CD14-positive monocyte (primary cell): ENCODE results near the gene PHF21B. TPM values are rescaled to one million over a fixed set of nuclear protein-coding genes. Genes with fewer than 3 reads are reported as not detected.
"Not testable (repeated sequence)": the region's sequence is repeated elsewhere in the genome, so short reads cannot be mapped to it uniquely, and the experiment has no call there.

Source experiments
- DNase-seq, 3 donors: peaks; one replicate each; pipeline ENCODE4 v3.0.0-alpha.2; 2011 to 2022
- H2AFZ ChIP-seq: 2 replicates; pipeline ENCODE4 v1.6.0; 2012; ENCODE audit warnings: mild to moderate bottlenecking, low read depth, low read length, inconsistent platforms; ENCODE audit not compliant: insufficient read depth, poor library complexity, severe bottlenecking
- H3K27ac ChIP-seq, 2 donors: 1 replicate in 1 of 2; 2 replicates in 1 of 2; pipeline ENCODE4 v1.5.1; 2012 to 2013; ENCODE audit warnings: low read length in 2 of 2, control low read depth in 1 of 2, inconsistent platforms in 1 of 2, low read depth in 1 of 2, mild to moderate bottlenecking in 1 of 2
- H3K27me3 ChIP-seq, 2 donors: one replicate each; pipeline versions ENCODE4 v1.6.0 to v1.6.1; 2011 to 2013; ENCODE audit warnings: low read length in 2 of 2; ENCODE audit not compliant: control insufficient read depth in 2 of 2, insufficient read depth in 2 of 2
- H3K36me3 ChIP-seq, 2 donors: replicated peaks in 1 of 2; 1 replicate in 1 of 2; 2 replicates in 1 of 2; pipeline versions ENCODE4 v1.5.1 to v1.6.1; 2012 to 2013; ENCODE audit warnings: low read length in 2 of 2, control low read depth in 1 of 2, inconsistent platforms in 1 of 2, mild to moderate bottlenecking in 1 of 2; ENCODE audit not compliant: insufficient read depth in 2 of 2, control insufficient read depth in 1 of 2
- H3K4me1 ChIP-seq, 2 donors: 1 replicate in 1 of 2; 2 replicates in 1 of 2; pipeline versions ENCODE4 v1.5.1 to v1.6.1; 2012 to 2013; ENCODE audit warnings: low read length in 2 of 2, control low read depth in 1 of 2, inconsistent platforms in 1 of 2, mild to moderate bottlenecking in 1 of 2, moderate library complexity in 1 of 2; ENCODE audit not compliant: insufficient read depth in 2 of 2, control insufficient read depth in 1 of 2
- H3K4me2 ChIP-seq: replicated peaks from 2 replicates; pipeline ENCODE3; 2012; ENCODE audit warnings: low read length, moderate library complexity, mild to moderate bottlenecking; ENCODE audit not compliant: poor library complexity, severe bottlenecking; ENCODE audit errors: extremely low read depth
- H3K4me3 ChIP-seq, 3 experiments: fragments of 200-600 bp in 1 of 3; sonication (generic) in 1 of 3; replicated peaks in 1 of 3; 1 replicate in 2 of 3; 2 replicates in 1 of 3; pipeline ENCODE4 v1.5.1; 2011 to 2013; ENCODE audit warnings: low read length in 3 of 3, mild to moderate bottlenecking in 3 of 3, control low read depth in 2 of 3, low read depth in 2 of 3, inconsistent platforms in 1 of 3, moderate library complexity in 1 of 3
- H3K79me2 ChIP-seq: 2 replicates; pipeline ENCODE4 v1.6.0; 2012; ENCODE audit warnings: mild to moderate bottlenecking, control low read depth, inconsistent platforms, low read length, moderate library complexity; ENCODE audit not compliant: insufficient read depth
- H3K9ac ChIP-seq: 2 replicates; pipeline ENCODE4 v1.6.0; 2017; ENCODE audit warnings: low read length, mild to moderate bottlenecking; ENCODE audit not compliant: insufficient read depth, poor library complexity, severe bottlenecking
- H3K9me3 ChIP-seq, 2 donors: replicated peaks in 1 of 2; 1 replicate in 1 of 2; 2 replicates in 1 of 2; pipeline versions ENCODE4 v1.5.1 to v1.6.1; 2012 to 2013; ENCODE audit warnings: low read length in 2 of 2, control low read depth in 1 of 2; ENCODE audit not compliant: control insufficient read depth in 1 of 2, insufficient read depth in 1 of 2
- H4K20me1 ChIP-seq: 2 replicates; pipeline ENCODE4 v1.6.0; 2012; ENCODE audit warnings: mild to moderate bottlenecking, low read length, control low read depth, moderate library complexity; ENCODE audit not compliant: insufficient read depth
- H3K27ac Mint-ChIP-seq, 7 donors: one replicate each; pipeline ENCODE4 v1.8.0; 2020; ENCODE audit warnings: mild to moderate bottlenecking in 7 of 7, mixed read lengths in 7 of 7, moderate library complexity in 6 of 7, inconsistent platforms in 2 of 7
- H3K27me3 Mint-ChIP-seq, 3 donors: one replicate each; pipeline ENCODE4 v1.8.0; 2021 to 2022; ENCODE audit warnings: low read depth in 3 of 3, mild to moderate bottlenecking in 3 of 3, mixed read lengths in 3 of 3, moderate library complexity in 3 of 3, inconsistent platforms in 1 of 3
- H3K36me3 Mint-ChIP-seq, 2 donors: one replicate each; pipeline ENCODE4 v1.8.0; 2020; ENCODE audit warnings: mixed read lengths in 2 of 2, inconsistent platforms in 1 of 2, mild to moderate bottlenecking in 1 of 2
- H3K4me1 Mint-ChIP-seq: one replicate; pipeline ENCODE4 v1.8.0; 2020; ENCODE audit warnings: mild to moderate bottlenecking, mixed read lengths
- H3K4me3 Mint-ChIP-seq, 2 donors: one replicate each; pipeline ENCODE4 v1.8.0; 2020; ENCODE audit warnings: mild to moderate bottlenecking in 2 of 2, mixed read lengths in 2 of 2, moderate library complexity in 1 of 2
- H3K9me3 Mint-ChIP-seq, 7 donors: one replicate each; pipeline ENCODE4 v1.8.0; 2020 to 2022; ENCODE audit warnings: mixed read lengths in 7 of 7, mild to moderate bottlenecking in 6 of 7, moderate library complexity in 6 of 7, inconsistent platforms in 2 of 7
- CTCF ChIP-seq: fragments of 200-600 bp; IDR thresholded peaks from one replicate; pipeline ENCODE4 v1.8.0; 2022; ENCODE audit warnings: antibody characterized with exemption, mild to moderate bottlenecking
- WGBS: methylation state at CpG from one replicate; pipeline ENCODE4 v1.1.5; 2013; ENCODE audit warnings: missing lambda C conversion rate; ENCODE audit not compliant: insufficient coverage; 5-methylcytosine and 5-hydroxymethylcytosine counted together
- intact Hi-C, 2 donors: fragments of 100-400 bp; cut with micrococcal nuclease; formaldehyde crosslinking; loops; one replicate each; pipeline versions ENCODE4 v1.15.0 to v1.15.1; 2023
- polyA plus RNA-seq, 3 donors: library from polyadenylated mRNA; depleted of rRNA in 1 of 3; unstranded in 2 of 3; stranded (reverse) in 1 of 3; fragments of 300-500 nt in 2 of 3; fragments of >200 nt in 1 of 3; fragmentation: Illumina TruSeq in 2 of 3; gene quantifications; 1 replicate in 2 of 3; 2 replicates in 1 of 3; pipeline ENCODE4 v1.2.3, GENCODE V29; 2012 to 2021

The PHF21B gene
- polyA plus RNA-seq, 3 donors: not detected

DNA sequence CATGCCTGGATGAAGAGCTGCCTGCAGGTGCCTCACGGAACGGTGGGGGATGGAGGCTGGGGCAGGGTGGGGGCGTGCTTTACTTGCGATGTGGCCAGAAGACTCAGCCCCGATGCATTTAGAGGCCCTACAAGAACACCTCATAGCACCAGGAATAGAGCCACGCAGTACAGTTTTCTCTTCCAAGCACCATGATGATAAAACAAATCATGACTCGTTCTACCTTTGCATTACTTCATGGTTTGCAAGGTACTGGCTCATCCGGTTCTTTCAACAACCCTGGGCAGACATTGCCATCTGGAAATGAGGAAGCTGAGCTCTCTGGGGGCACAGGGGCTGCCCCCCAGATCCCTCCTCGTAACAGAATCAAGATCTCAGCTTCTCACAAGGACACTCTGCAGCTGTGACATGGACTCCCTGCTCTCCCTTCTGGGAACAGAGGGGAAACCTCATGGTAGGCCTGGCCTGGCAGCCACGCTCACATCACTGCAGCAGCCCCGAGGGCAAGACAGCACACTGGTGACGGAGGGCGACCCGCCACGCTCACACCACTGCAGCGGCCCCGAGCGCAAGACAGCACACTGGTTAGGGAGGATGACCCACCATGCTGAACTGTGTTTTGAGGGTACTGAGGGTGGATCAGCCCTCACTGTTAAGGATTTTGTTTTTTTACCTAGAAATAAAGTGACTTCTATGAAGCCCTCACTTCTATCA is 46.9 kb downstream of the PHF21B start:
- no peaks in the 10 kb centered on the region for H3K4me1 Mint-ChIP-seq
- Histone ChIP-seq H4K20me1 (no peaks in the 10 kb centered on the region), H3K79me2 (no peaks in the 10 kb centered on the region), H3K4me3 (no peak overlapping the region), H3K4me2 (no peak overlapping the region), H3K27me3 (no peaks in the 10 kb centered on the region), H3K4me1 (no peaks in the 10 kb centered on the region), H3K36me3 (no peaks in the 10 kb centered on the region), H3K27ac (no peak overlapping the region), H3K9ac (no peak overlapping the region), H3K9me3 (no peaks in the 10 kb centered on the region), H2AFZ (no peak overlapping the region)
- no peak overlapping the region for H3K4me3 Mint-ChIP-seq
- no peak for TF ChIP-seq CTCF
- DNase-seq: no peak
- H3K27ac Mint-ChIP-seq: no peak overlapping the region
- H3K36me3 Mint-ChIP-seq: no peaks in the 10 kb centered on the region
- intact Hi-C loops: no loop called here
- 79% methylated on average over 4 of the region's 18 CpGs for WGBS
- H3K27me3 Mint-ChIP-seq: peaks cover 1 to 8% (median 4%) of the 10 kb centered on the region in 3 donors
- H3K9me3 Mint-ChIP-seq: peaks cover 0 to 2% (median 0%) of the 10 kb centered on the region in 7 donors

DNA sequence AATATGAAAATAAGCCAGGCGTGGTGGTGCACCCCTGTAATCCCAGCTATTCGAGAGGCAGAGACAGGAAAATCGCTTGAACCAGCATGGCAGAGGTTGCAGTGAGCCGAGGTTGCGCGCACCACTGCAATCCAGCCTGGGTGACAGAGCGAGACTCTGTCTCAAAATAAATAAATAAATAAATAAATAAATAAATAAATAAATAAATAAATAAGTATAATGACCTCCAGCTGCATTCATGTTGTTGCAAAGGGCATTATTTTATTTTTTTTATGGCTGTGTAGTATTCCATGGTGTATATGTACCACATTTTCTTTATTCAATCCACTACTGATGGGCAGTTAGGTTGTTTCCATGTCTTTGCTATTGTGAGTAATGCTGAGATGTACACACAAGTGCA is 48.1 kb downstream of the PHF21B start:
- H3K4me1 ChIP-seq, H3K9me3 ChIP-seq, H3K4me3 Mint-ChIP-seq, H3K36me3 ChIP-seq, H3K27ac Mint-ChIP-seq, H3K9me3 Mint-ChIP-seq, DNase-seq, H3K36me3 Mint-ChIP-seq, H3K4me1 Mint-ChIP-seq, H3K27ac ChIP-seq, H3K4me3 ChIP-seq, H3K4me2 ChIP-seq, H3K79me2 ChIP-seq, H4K20me1 ChIP-seq, intact Hi-C loops, H3K9ac ChIP-seq, H2AFZ ChIP-seq, H3K27me3 ChIP-seq, H3K27me3 Mint-ChIP-seq: not testable (repeated sequence)
- 100% methylated on average over 2 of the region's 7 CpGs for WGBS
